Activated naive CD4-positive, alpha-beta T cell treated with anti-CD3 and anti-CD28 coated beads for 36 hours (primary cell): ENCODE measurements around the gene NID2. TPM values are rescaled to one million over a fixed set of nuclear protein-coding genes. Genes with fewer than 3 reads are reported as not detected.

Experiments
- CTCF ChIA-PET: fragments of 350-600 bp; sonication (Branson Sonifier 250); formaldehyde crosslinking; loops from one replicate; lab custom pipeline; 2021; ENCODE audit warnings: antibody characterized with exemption; lab: Charles Lee
- DNase-seq: peaks from one replicate; pipeline ENCODE4 v3.0.0-alpha.2; 2020
- H3K27ac Mint-ChIP-seq: one replicate; pipeline ENCODE4 v1.8.0; 2021; ENCODE audit warnings: mild to moderate bottlenecking, mixed read lengths
- H3K27me3 Mint-ChIP-seq: one replicate; pipeline ENCODE4 v1.8.0; 2021; ENCODE audit warnings: low read depth, mixed read lengths
- H3K36me3 Mint-ChIP-seq: one replicate; pipeline ENCODE4 v1.8.0; 2021; ENCODE audit warnings: low read depth, mixed read lengths
- H3K4me1 Mint-ChIP-seq: one replicate; pipeline ENCODE4 v1.8.0; 2021; ENCODE audit warnings: low read depth, mixed read lengths
- H3K4me3 Mint-ChIP-seq: one replicate; pipeline ENCODE4 v1.8.0; 2021; ENCODE audit warnings: mild to moderate bottlenecking, moderate library complexity, mixed read lengths
- H3K9me3 Mint-ChIP-seq: one replicate; pipeline ENCODE4 v1.8.0; 2021; ENCODE audit warnings: mixed read lengths
- intact Hi-C: fragments of 100-400 bp; cut with micrococcal nuclease; formaldehyde crosslinking; loops from one replicate; pipeline ENCODE4 v1.15.1; 2023
- total RNA-seq, 2 experiments: library from RNA; stranded (reverse); gene quantifications; one replicate each; pipeline ENCODE4 v1.2.3, GENCODE V29; 2021

NID2 gene
- total RNA-seq, 2 experiments from 2014 or later, result not detected

- intact Hi-C loops, result no loop called here
- Mint-ChIP-seq H3K27me3 (peaks cover 30% of the 10 kb centered on the region), H3K9me3 (no peaks in the 10 kb centered on the region), H3K36me3 (no peaks in the 10 kb centered on the region), H3K4me3 (no peak overlapping the region), H3K4me1 (peaks cover 6% of the 10 kb centered on the region), H3K27ac (no peak overlapping the region)
- no peak for DNase-seq
- CTCF ChIA-PET, result interaction anchor here (1.3 kb wide), 1 partner anchor 8 kb away, joined by 3 read pairs; no protein-coding TSS in a partner anchor
These were observed 5.8 kb downstream of the NID2 start for GRCh38 chr14:52063052-52063462.

DNA sequence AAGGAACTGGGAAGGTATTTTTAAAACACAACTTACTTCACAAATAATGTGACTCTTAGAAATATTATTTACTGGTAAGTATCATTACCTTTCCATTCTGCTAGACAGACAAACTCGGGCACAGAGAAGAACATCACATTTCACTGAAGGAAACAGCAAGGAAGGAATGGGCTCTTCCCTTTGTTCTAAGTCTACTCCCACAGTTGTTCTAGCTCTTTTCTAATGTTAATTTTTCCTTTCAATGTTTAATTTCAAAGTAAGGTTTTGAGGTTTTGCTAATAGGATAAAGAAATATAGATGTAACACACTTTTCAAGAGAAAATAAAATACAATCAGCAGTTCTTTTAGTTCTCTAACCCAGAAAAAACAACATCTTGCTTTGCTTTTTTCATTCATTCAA, 7.0 kb downstream of the NID2 start:
- no peaks in the 10 kb centered on the region for H3K36me3 Mint-ChIP-seq
- intact Hi-C loops, result no loop called here
- H3K27me3 Mint-ChIP-seq, result peaks cover 22% of the 10 kb centered on the region
- CTCF ChIA-PET, result interaction anchor here (0.7 kb wide), 1 partner anchor 1156 kb away, joined by 3 read pairs; no protein-coding TSS in a partner anchor
- H3K9me3 Mint-ChIP-seq, result no peaks in the 10 kb centered on the region
- no peak for DNase-seq
- H3K4me3 Mint-ChIP-seq, result no peak overlapping the region
- H3K4me1 Mint-ChIP-seq, result no peaks in the 10 kb centered on the region
- H3K27ac Mint-ChIP-seq, result no peak overlapping the region

DNA sequence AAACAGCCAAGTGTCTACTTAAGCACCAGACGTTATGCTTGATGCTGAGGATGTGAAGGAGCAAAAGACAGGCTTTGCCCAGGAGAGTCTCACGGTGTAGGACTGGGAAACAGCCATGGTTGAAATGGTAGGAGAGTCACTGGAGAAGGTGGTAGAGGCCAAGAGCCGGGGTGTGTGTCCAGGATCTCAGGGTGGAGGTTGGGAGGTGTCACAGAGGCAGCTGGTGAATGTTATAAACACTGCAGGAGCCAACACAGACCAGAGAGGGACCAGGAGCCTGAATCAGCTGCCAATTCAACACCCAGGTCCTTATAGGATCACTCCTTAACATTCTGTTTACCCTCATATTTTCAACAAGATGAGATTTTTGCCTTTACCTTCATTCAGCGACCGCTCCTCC, 7.5 kb downstream of the NID2 start:
- intact Hi-C loops, result no loop called here
- Mint-ChIP-seq H3K4me3 (no peak overlapping the region), H3K27ac (no peak overlapping the region), H3K9me3 (no peaks in the 10 kb centered on the region), H3K27me3 (peaks cover 18% of the 10 kb centered on the region), H3K36me3 (no peaks in the 10 kb centered on the region), H3K4me1 (no peaks in the 10 kb centered on the region)
- CTCF ChIA-PET, result interaction anchor here (0.7 kb wide), 1 partner anchor 1156 kb away, joined by 3 read pairs; no protein-coding TSS in a partner anchor
- DNase-seq, result no peak

DNA sequence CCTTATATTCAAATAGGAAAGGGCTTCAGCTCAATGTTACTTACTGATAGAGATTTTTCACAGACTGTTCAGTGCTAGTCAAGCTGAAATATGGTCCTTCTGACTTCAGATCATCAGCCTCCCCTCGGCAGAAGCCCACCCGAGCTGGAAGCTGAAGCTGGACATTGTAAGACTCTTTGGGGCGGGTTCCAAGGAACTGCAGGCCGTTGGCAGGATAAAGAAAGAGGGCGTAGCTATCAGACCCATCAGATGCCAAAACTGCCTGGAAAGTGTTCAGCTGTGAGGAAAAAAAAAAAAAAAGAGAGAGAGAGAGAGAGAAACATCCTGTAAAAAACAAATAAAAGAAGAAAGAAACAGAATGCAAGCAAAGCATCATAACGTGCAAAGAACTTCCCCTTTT, 8.8 kb downstream of the NID2 start:
- CTCF ChIA-PET, result interaction anchor here (0.6 to 0.7 kb wide), 2 partner anchors 44 to 47 kb away, joined by 3 read pairs; no protein-coding TSS in a partner anchor
- Mint-ChIP-seq H3K4me3 (no peak overlapping the region), H3K36me3 (no peaks in the 10 kb centered on the region), H3K9me3 (no peaks in the 10 kb centered on the region), H3K27me3 (peaks cover 19% of the 10 kb centered on the region), H3K4me1 (no peaks in the 10 kb centered on the region), H3K27ac (no peak overlapping the region)
- no peak for DNase-seq
- intact Hi-C loops, result no loop called here

- Mint-ChIP-seq H3K4me3 (no peak overlapping the region), H3K9me3 (no peaks in the 10 kb centered on the region), H3K27ac (no peak overlapping the region), H3K4me1 (no peaks in the 10 kb centered on the region), H3K27me3 (peaks cover 24% of the 10 kb centered on the region), H3K36me3 (no peaks in the 10 kb centered on the region)
- CTCF ChIA-PET, result interaction anchor here (0.6 kb wide), 1 partner anchor 47 kb away, joined by 3 read pairs; no protein-coding TSS in a partner anchor
- DNase-seq, result no peak
- intact Hi-C loops, result no loop called here
These were observed 9.2 kb downstream of the NID2 start for GRCh38 chr14:52059649-52060048.

DNA sequence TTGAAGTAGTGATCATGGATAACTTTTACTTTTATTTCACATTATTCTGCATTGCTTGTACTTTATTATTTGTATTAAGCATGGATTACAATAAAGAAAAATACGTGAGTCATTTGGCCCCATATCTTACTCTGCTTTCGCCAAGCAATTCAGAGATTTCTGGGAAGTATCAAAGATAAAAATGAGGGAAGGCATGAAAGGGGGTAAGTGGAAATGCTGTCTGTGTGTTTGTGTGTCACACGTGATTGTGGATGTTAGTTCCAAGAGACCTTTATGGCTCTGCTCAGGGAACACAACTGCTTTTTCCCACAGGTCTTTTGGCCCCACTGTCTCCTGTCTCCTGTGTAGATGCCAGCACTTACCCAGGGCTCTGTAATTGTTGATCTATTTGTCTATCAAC, 10.5 kb downstream of the NID2 start:
- CTCF ChIA-PET, result interaction anchor here (0.9 kb wide), 1 partner anchor 15 kb away, joined by 3 read pairs; no protein-coding TSS in a partner anchor
- Mint-ChIP-seq H3K9me3 (no peaks in the 10 kb centered on the region), H3K4me1 (no peaks in the 10 kb centered on the region), H3K36me3 (no peaks in the 10 kb centered on the region), H3K4me3 (no peak overlapping the region), H3K27ac (no peak overlapping the region), H3K27me3 (peaks cover 22% of the 10 kb centered on the region)
- DNase-seq, result no peak
- intact Hi-C loops, result no loop called here

GRCh38 chr14:52055167-52055566, 13.7 kb downstream of the NID2 start:
- peaks cover 12% of the 10 kb centered on the region for H3K27me3 Mint-ChIP-seq
- H3K4me3 Mint-ChIP-seq, result no peak overlapping the region
- H3K4me1 Mint-ChIP-seq, result no peaks in the 10 kb centered on the region
- no peaks in the 10 kb centered on the region for H3K36me3 Mint-ChIP-seq
- CTCF ChIA-PET, result no interaction called here
- no peak for DNase-seq
- H3K27ac Mint-ChIP-seq, result no peak overlapping the region
- H3K9me3 Mint-ChIP-seq, result no peaks in the 10 kb centered on the region
- intact Hi-C loops, result no loop called here

GRCh38 chr14:52054678-52055077, 14.2 kb downstream of the NID2 start:
- H3K9me3 Mint-ChIP-seq, result no peaks in the 10 kb centered on the region
- H3K4me1 Mint-ChIP-seq, result no peaks in the 10 kb centered on the region
- CTCF ChIA-PET, result no interaction called here
- DNase-seq, result no peak
- intact Hi-C loops, result no loop called here
- peaks cover 10% of the 10 kb centered on the region for H3K27me3 Mint-ChIP-seq
- no peak overlapping the region for H3K27ac Mint-ChIP-seq
- H3K4me3 Mint-ChIP-seq, result no peak overlapping the region
- no peaks in the 10 kb centered on the region for H3K36me3 Mint-ChIP-seq

DNA sequence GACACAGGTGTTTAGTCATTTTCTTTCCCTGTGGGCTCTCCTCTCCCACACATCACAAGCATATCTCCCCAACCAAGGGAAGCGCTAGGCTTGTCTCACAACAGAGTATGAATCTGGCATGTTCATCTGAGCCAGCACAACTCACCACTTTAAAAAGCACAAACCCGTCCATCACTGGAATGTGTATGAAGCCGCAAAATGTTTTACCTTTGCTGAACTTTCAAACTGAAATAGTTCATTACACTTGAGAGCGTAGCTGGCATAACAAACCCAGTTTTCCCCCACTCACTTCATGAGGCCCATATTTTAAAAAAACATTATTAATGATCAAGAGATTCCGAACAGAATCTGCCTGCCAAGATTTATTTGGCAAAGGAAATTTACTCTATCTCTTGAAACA, 15.8 kb downstream of the NID2 start:
- CTCF ChIA-PET, result interaction anchor here (0.5 kb wide), 1 partner anchor 243 kb away, joined by 3 read pairs; no protein-coding TSS in a partner anchor
- Mint-ChIP-seq H3K9me3 (no peaks in the 10 kb centered on the region), H3K4me1 (no peaks in the 10 kb centered on the region), H3K27ac (no peak overlapping the region), H3K36me3 (no peaks in the 10 kb centered on the region), H3K4me3 (no peak overlapping the region), H3K27me3 (peaks cover 10% of the 10 kb centered on the region)
- intact Hi-C loops, result no loop called here
- DNase-seq, result no peak

DNA sequence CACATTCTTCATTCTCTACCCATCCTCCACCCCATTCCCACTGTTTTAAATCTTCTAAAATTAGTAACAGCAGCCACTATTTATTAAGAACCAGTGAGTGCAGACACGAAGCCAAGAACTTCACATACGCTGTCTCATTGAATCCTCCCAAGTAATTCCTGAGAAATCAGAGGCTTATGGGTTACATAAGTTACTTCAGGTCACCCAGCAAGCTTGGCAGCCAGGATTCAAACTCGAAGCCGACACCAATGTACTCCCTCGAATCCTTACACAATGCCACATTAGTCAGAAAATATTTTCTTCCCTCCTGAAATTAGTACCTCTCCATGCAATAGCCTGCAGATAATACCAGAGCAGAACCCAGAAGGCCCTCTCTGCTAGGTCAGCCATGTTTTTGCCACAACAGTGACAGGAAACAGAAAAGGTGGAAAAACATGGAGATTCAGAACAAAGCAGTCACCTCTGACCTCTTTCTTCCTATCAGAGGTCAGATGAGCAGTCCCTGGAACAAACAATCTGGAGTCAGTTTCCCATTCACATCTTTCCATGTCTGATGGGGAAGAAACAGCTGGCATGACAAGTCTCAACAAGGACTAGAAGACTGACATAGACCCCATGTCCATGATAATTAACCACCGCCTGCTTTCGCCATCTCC, 16.4 kb downstream of the NID2 start:
- no peak for DNase-seq
- CTCF ChIA-PET, result no interaction called here
- peaks cover 10% of the 10 kb centered on the region for H3K27me3 Mint-ChIP-seq
- no peaks in the 10 kb centered on the region for H3K36me3 Mint-ChIP-seq
- intact Hi-C loops, result no loop called here
- no peak overlapping the region for H3K27ac Mint-ChIP-seq
- H3K9me3 Mint-ChIP-seq, result no peaks in the 10 kb centered on the region
- H3K4me1 Mint-ChIP-seq, result no peaks in the 10 kb centered on the region
- H3K4me3 Mint-ChIP-seq, result no peak overlapping the region

- Mint-ChIP-seq H3K36me3 (no peaks in the 10 kb centered on the region), H3K27me3 (peaks cover 10% of the 10 kb centered on the region), H3K9me3 (no peaks in the 10 kb centered on the region), H3K27ac (no peak overlapping the region), H3K4me3 (no peak overlapping the region), H3K4me1 (no peaks in the 10 kb centered on the region)
- DNase-seq, result no peak
- CTCF ChIA-PET, result interaction anchor here (0.5 kb wide), 1 partner anchor 699 kb away, joined by 4 read pairs; no protein-coding TSS in a partner anchor
- intact Hi-C loops, result no loop called here
These were observed 17.0 kb downstream of the NID2 start for GRCh38 chr14:52051871-52052270.

DNA sequence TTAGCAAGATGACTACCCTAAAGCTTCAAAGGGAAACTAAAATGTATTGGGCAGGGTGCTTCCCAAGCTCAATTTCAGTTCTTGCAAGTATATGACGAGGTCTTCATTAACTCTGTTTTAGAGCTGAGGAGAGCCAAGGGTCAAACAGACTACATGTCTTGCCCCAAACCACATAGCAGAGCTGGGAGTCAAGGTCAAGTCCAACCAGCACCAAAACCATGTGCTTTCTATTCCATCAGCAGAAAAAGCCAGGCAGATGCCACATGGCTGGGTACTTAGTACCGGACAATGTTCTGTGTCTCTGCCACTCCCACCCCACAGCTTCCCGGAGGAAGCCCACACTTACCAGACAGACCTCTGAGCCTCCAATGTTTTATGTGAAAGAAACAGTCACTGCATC, 17.6 kb downstream of the NID2 start:
- H3K9me3 Mint-ChIP-seq, result no peaks in the 10 kb centered on the region
- H3K4me3 Mint-ChIP-seq, result no peak overlapping the region
- H3K4me1 Mint-ChIP-seq, result peaks cover 2% of the 10 kb centered on the region
- DNase-seq, result no peak
- no peak overlapping the region for H3K27ac Mint-ChIP-seq
- CTCF ChIA-PET, result interaction anchor here (0.5 to 1.1 kb wide), 2 partner anchors 17 to 698 kb away, joined by 3 to 4 read pairs; no protein-coding TSS in a partner anchor
- H3K36me3 Mint-ChIP-seq, result no peaks in the 10 kb centered on the region
- intact Hi-C loops, result no loop called here
- peaks cover 10% of the 10 kb centered on the region for H3K27me3 Mint-ChIP-seq
